Caco-2 (cell line): ENCODE measurements around the gene RILP. TPM values are rescaled to one million over a fixed set of nuclear protein-coding genes. Genes with fewer than 3 reads are reported as not detected.

ENCODE experiments used
- BruUV-seq: library from RNA; stranded (reverse); fragments of 400-500 nt; replicated peaks from 2 replicates; lab custom pipeline; 2021; lab: Mats Ljungman, UMichigan
- CTCF ChIA-PET: fragments of 300-600 bp; sonication (Branson Sonifier 250); formaldehyde crosslinking; loops from one replicate; lab custom pipeline; 2022; ENCODE audit warnings: antibody characterized with exemption; lab: Charles Lee
- POLR2A ChIA-PET: fragments of 300-600 bp; sonication (Branson Sonifier 250); formaldehyde crosslinking; loops from one replicate; lab custom pipeline; 2022; ENCODE audit warnings: antibody characterized with exemption; lab: Charles Lee
- DNase-seq, 2 experiments: peaks; one replicate each; pipeline versions ENCODE4 v3.0.0 to v3.0.0-alpha.2; 2020 to 2022
- H3K27me3 ChIP-seq: replicated peaks from 2 replicates; pipeline ENCODE4 v1.6.0; 2011; ENCODE audit warnings: low read length; ENCODE audit not compliant: control insufficient read depth, insufficient read depth
- H3K36me3 ChIP-seq: 2 replicates; pipeline ENCODE4 v1.5.1; 2011; ENCODE audit warnings: low read length; ENCODE audit not compliant: control insufficient read depth, insufficient read depth
- H3K4me1 ChIP-seq: fragments of 250-450 bp; sonication (Bioruptor Pico); 2 replicates; pipeline ENCODE4 v1.5.1; 2020; ENCODE audit warnings: mild to moderate bottlenecking
- H3K4me3 ChIP-seq: 2 replicates; pipeline ENCODE4 v1.5.1; 2011; ENCODE audit warnings: low read depth, mild to moderate bottlenecking, control low read depth, low read length
- H3K9me3 ChIP-seq: fragments of 250-450 bp; sonication (Bioruptor Pico); 2 replicates; pipeline ENCODE4 v1.5.1; 2020; ENCODE audit warnings: mild to moderate bottlenecking, moderate library complexity
- H3K27ac Mint-ChIP-seq: one replicate; pipeline ENCODE4 v1.8.0; 2022; ENCODE audit warnings: mixed read lengths; ENCODE audit not compliant: unreplicated experiment
- H3K27me3 Mint-ChIP-seq: one replicate; pipeline ENCODE4 v1.8.0; 2022; ENCODE audit warnings: mixed read lengths; ENCODE audit not compliant: insufficient read depth, unreplicated experiment
- H3K36me3 Mint-ChIP-seq: one replicate; pipeline ENCODE4 v1.8.0; 2022; ENCODE audit warnings: mild to moderate bottlenecking, mixed read lengths; ENCODE audit not compliant: insufficient read depth, unreplicated experiment
- H3K4me1 Mint-ChIP-seq: one replicate; pipeline ENCODE4 v1.8.0; 2022; ENCODE audit warnings: low read depth, mixed read lengths; ENCODE audit not compliant: unreplicated experiment
- H3K4me3 Mint-ChIP-seq: one replicate; pipeline ENCODE4 v1.8.0; 2022; ENCODE audit warnings: mild to moderate bottlenecking, moderate library complexity, mixed read lengths; ENCODE audit not compliant: unreplicated experiment
- H3K9me3 Mint-ChIP-seq: one replicate; pipeline ENCODE4 v1.8.0; 2022; ENCODE audit warnings: mixed read lengths; ENCODE audit not compliant: unreplicated experiment
- intact Hi-C: fragments of 100-400 bp; cut with micrococcal nuclease; formaldehyde crosslinking; loops from one replicate; pipeline ENCODE4 v1.10.0; 2022; ENCODE audit not compliant: unreplicated experiment
- total RNA-seq: library from RNA; stranded (reverse); gene quantifications from 2 replicates; pipeline ENCODE4 v1.2.3, GENCODE V29; 2022
- TF ChIP-seq, protein P1 (sequence below), 2 experiments: fragments of 200-600 bp in 1 of 2; IDR thresholded peaks; 1 replicate in 1 of 2; 2 replicates in 1 of 2; pipeline versions ENCODE4 v1.5.1 to v1.8.0; 2011 to 2022; ENCODE audit warnings: antibody characterized with exemption in 1 of 2, control low read depth in 1 of 2, inconsistent platforms in 1 of 2, low read depth in 1 of 2, low read length in 1 of 2, mild to moderate bottlenecking in 1 of 2, moderate library complexity in 1 of 2; ENCODE audit not compliant: insufficient read depth in 1 of 2, severe bottlenecking in 1 of 2, unreplicated experiment in 1 of 2

Gene RILP
- total RNA-seq, 1 experiment from 2014 or later = 4.2 TPM

GRCh38 chr17:1640329-1641064 lies 9.2 kb downstream of the RILP start:
- BruUV-seq = no TSS peak
- Mint-ChIP-seq H3K4me1 (no peaks in the 10 kb centered on the region), H3K9me3 (no peaks in the 10 kb centered on the region), H3K4me3 (no peak overlapping the region), H3K27me3 (no peaks in the 10 kb centered on the region), H3K36me3 (peaks cover 9% of the 10 kb centered on the region), H3K27ac (no peak overlapping the region)
- Histone ChIP-seq H3K4me3 (no peak overlapping the region), H3K27me3 (no peaks in the 10 kb centered on the region), H3K36me3 (no peaks in the 10 kb centered on the region), H3K9me3 (no peaks in the 10 kb centered on the region), H3K4me1 (peaks cover 9% of the 10 kb centered on the region; the same call in 1 of the 2 replicates)
- ChIA-PET POLR2A (interaction anchor here (1.3 kb wide), 1 partner anchor 76 kb away, joined by 3 read pairs; no protein-coding TSS in a partner anchor), CTCF (interaction anchor here (0.5 to 0.9 kb wide), 2 partner anchors 10 to 304 kb away, joined by 3 to 5 read pairs; no protein-coding TSS in a partner anchor)
- intact Hi-C loops = no loop called here
- TF ChIP-seq, protein P1, sequence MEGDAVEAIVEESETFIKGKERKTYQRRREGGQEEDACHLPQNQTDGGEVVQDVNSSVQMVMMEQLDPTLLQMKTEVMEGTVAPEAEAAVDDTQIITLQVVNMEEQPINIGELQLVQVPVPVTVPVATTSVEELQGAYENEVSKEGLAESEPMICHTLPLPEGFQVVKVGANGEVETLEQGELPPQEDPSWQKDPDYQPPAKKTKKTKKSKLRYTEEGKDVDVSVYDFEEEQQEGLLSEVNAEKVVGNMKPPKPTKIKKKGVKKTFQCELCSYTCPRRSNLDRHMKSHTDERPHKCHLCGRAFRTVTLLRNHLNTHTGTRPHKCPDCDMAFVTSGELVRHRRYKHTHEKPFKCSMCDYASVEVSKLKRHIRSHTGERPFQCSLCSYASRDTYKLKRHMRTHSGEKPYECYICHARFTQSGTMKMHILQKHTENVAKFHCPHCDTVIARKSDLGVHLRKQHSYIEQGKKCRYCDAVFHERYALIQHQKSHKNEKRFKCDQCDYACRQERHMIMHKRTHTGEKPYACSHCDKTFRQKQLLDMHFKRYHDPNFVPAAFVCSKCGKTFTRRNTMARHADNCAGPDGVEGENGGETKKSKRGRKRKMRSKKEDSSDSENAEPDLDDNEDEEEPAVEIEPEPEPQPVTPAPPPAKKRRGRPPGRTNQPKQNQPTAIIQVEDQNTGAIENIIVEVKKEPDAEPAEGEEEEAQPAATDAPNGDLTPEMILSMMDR (IDR thresholded peaks at IDR 0.05; ENCODE audit: insufficient read depth in 1 of 2, low read depth in 1 of 2, low read length in 1 of 2, severe bottlenecking in 1 of 2, unreplicated experiment in 1 of 2) = no peak
- no peak for DNase-seq

- Histone ChIP-seq H3K27me3 (no peaks in the 10 kb centered on the region), H3K9me3 (no peaks in the 10 kb centered on the region), H3K36me3 (no peaks in the 10 kb centered on the region), H3K4me1 (peaks cover 9% of the 10 kb centered on the region; the same call in 1 of the 2 replicates), H3K4me3 (no peak overlapping the region)
- ChIA-PET CTCF (interaction anchor here (0.5 to 2.0 kb wide), 3 partner anchors 9 to 304 kb away, joined by 3 to 12 read pairs (median 5); no protein-coding TSS in a partner anchor), POLR2A (no interaction called here)
- Mint-ChIP-seq H3K4me3 (no peak overlapping the region), H3K4me1 (no peaks in the 10 kb centered on the region), H3K27me3 (no peaks in the 10 kb centered on the region), H3K27ac (no peak overlapping the region), H3K36me3 (peaks cover 9% of the 10 kb centered on the region), H3K9me3 (no peaks in the 10 kb centered on the region)
- TF ChIP-seq, protein P1 (IDR thresholded peaks at IDR 0.05; ENCODE audit: insufficient read depth in 1 of 2, low read depth in 1 of 2, low read length in 1 of 2, severe bottlenecking in 1 of 2, unreplicated experiment in 1 of 2) = no peak
- intact Hi-C loops = no loop called here
- no TSS peak for BruUV-seq
- no peak for DNase-seq
These were observed 10.0 kb downstream of the RILP start for GRCh38 chr17:1639549-1640180.

DNA sequence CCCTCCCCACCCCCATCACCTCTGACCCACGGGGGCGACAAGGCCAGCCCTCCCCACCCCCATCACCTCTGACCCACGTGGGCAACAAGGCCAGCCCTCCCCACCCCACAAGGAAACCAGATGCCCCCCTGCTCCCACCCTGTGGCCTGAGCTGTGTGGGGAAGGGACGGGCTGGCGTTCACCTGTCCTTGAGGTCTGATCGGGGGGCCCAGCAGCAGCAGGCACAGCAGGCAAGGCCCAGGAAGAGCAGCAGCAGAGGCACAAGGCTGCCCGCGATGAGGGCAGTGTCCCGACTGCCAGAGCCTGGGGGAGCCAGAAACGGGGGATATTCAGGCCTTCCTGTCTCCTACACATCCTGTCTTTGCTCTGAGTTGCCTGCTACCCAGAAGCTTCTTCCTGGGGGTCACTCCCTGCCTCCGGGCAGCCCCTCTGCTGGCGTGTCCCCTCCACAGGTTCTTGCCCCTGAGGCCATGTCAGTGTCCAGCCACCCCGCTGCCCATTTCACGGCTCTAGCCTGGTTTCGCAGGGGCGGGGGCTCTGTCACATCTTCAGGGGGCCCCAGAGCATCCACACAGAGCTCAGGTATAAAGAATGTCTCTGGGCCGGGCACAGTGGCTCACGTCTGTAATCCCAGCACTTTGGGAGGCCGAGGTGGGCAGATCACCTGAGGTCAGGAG lies 10.9 kb downstream of the RILP start:
- no TSS peak for BruUV-seq
- H3K4me1 Mint-ChIP-seq = no peaks in the 10 kb centered on the region
- H3K27me3 Mint-ChIP-seq = no peaks in the 10 kb centered on the region
- no peaks in the 10 kb centered on the region for H3K9me3 Mint-ChIP-seq
- no peak overlapping the region for H3K4me3 Mint-ChIP-seq
- peak overlapping the region; percentile 45 for H3K27ac Mint-ChIP-seq
- DNase-seq = no peak
- Histone ChIP-seq H3K36me3 (no peaks in the 10 kb centered on the region), H3K4me1 (peaks cover 4% of the 10 kb centered on the region; the same call in 1 of the 2 replicates), H3K27me3 (no peaks in the 10 kb centered on the region), H3K4me3 (no peak overlapping the region), H3K9me3 (no peaks in the 10 kb centered on the region)
- TF ChIP-seq, protein P1 (IDR thresholded peaks at IDR 0.05; ENCODE audit: insufficient read depth in 1 of 2, low read depth in 1 of 2, low read length in 1 of 2, severe bottlenecking in 1 of 2, unreplicated experiment in 1 of 2) = no peak
- intact Hi-C loops = no loop called here
- ChIA-PET POLR2A (interaction anchor here (0.5 kb wide), 1 partner anchor 225 kb away, joined by 3 read pairs; no protein-coding TSS in a partner anchor), CTCF (interaction anchor here (1.0 to 2.0 kb wide), 2 partner anchors 9 to 64 kb away, joined by 3 to 12 read pairs; no protein-coding TSS in a partner anchor)
- H3K36me3 Mint-ChIP-seq = peaks cover under 1% of the 10 kb centered on the region
